Upper lobe of left lung (tissue), 6 donors: ENCODE measurements around the gene MAP3K10. TPM values are rescaled to one million over a fixed set of nuclear protein-coding genes. Genes with fewer than 3 reads are reported as not detected.

Experiments
- ATAC-seq, 2 donors: fragments of 200-7000 bp; cut with Tn5 transposase; one replicate each; pipeline ENCODE4 v1.9.1; 2022; ENCODE audit warnings: mild to moderate bottlenecking in 2 of 2, moderate library complexity in 2 of 2; ENCODE audit not compliant: low FRiP score in 2 of 2
- DNase-seq, 2 donors: peaks; one replicate each; pipeline ENCODE4 v3.0.0-alpha.2; 2019 to 2020
- H3K27ac ChIP-seq, 4 donors: fragments of 200-600 bp; sonication (generic); one replicate each; pipeline ENCODE4 v1.5.1; 2016 to 2019
- H3K27me3 ChIP-seq, 4 donors: fragments of 200-600 bp; sonication (generic); one replicate each; pipeline ENCODE4 v1.5.1; 2017 to 2019
- H3K36me3 ChIP-seq, 4 donors: fragments of 200-600 bp; sonication (generic); one replicate each; pipeline ENCODE4 v1.5.1; 2016 to 2019
- H3K4me1 ChIP-seq, 4 donors: fragments of 200-600 bp; sonication (generic); one replicate each; pipeline ENCODE4 v1.5.1; 2018 to 2019
- H3K4me3 ChIP-seq, 4 donors: fragments of 200-600 bp; sonication (generic); one replicate each; pipeline ENCODE4 v1.5.1; 2017 to 2019; ENCODE audit warnings: mild to moderate bottlenecking in 2 of 4, moderate library complexity in 1 of 4
- H3K9me3 ChIP-seq, 4 donors: fragments of 200-600 bp; sonication (generic); one replicate each; pipeline ENCODE4 v1.5.1; 2018 to 2019
- EP300 ChIP-seq, 4 donors: sonication (generic); formaldehyde crosslinking; IDR thresholded peaks; one replicate each; pipeline ENCODE4 v1.5.1; 2017; ENCODE audit warnings: antibody characterized with exemption in 4 of 4, control low read depth in 2 of 4
- POLR2A ChIP-seq, 4 donors: fragments of 450-650 bp; IDR thresholded peaks; one replicate each; pipeline ENCODE4 v1.5.1; 2016 to 2017; ENCODE audit warnings: antibody characterized with exemption in 4 of 4, mild to moderate bottlenecking in 2 of 4
- POLR2AphosphoS5 ChIP-seq, 2 donors: sonication (generic); formaldehyde crosslinking; IDR thresholded peaks; one replicate each; pipeline ENCODE4 v1.5.1; 2017; ENCODE audit warnings: antibody characterized with exemption in 2 of 2
- WGBS, 2 donors: methylation state at CpG; one replicate each; pipeline ENCODE4 v1.1.5; 2017 to 2018; 5-methylcytosine and 5-hydroxymethylcytosine counted together
- total RNA-seq, 6 donors: library from RNA; depleted of rRNA in 4 of 6; stranded (reverse); fragments of >200 nt in 4 of 6; gene quantifications; one replicate each; pipeline versions ENCODE4 v1.1.0 to v1.2.1, GENCODE V29; 2016 to 2021
- TF ChIP-seq, protein P1 (sequence below), 6 experiments: fragments of 450-650 bp in 4 of 6; fragments of 200-600 bp in 2 of 6; sonication (generic) in 2 of 6; IDR thresholded peaks; one replicate each; pipeline ENCODE4 v1.5.1; 2016 to 2019; ENCODE audit warnings: antibody characterized with exemption in 6 of 6
- donor health status: DM: no; HTN: no; CAD: no; lungs with moderate emphysema.
- donor health status: DM: no; HTN: yes; CAD: no; lungs with severe emphysema.

The MAP3K10 gene
- total RNA-seq, 6 donors from 2014 or later = 9.0 to 56.6 (median 18.4) TPM

- H3K4me1 ChIP-seq = peaks cover 12 to 29% (median 19%) of the 10 kb centered on the region in 4 donors
- TF ChIP-seq POLR2AphosphoS5 (IDR thresholded peaks at IDR 0.05) (no peak), EP300 (IDR thresholded peaks at IDR 0.05) (no peak)
- H3K4me3 ChIP-seq = no peak overlapping the region
- H3K27ac ChIP-seq = no peak overlapping the region
- H3K36me3 ChIP-seq = no peaks in the 10 kb centered on the region
- WGBS, 2 donors = 83 to 85% methylated on average over 4 to 5 of the region's 5 CpGs
- no peak for ATAC-seq
- DNase-seq = no peak
- no peaks in the 10 kb centered on the region for H3K27me3 ChIP-seq
- H3K9me3 ChIP-seq = no peaks in the 10 kb centered on the region
These were observed 1.7 kb downstream of the MAP3K10 start for GRCh38 chr19:40192758-40193586.

- ATAC-seq = no peak
- H3K27ac ChIP-seq = no peak overlapping the region
- WGBS, 2 donors = 85 to 89% methylated on average over 3 of the region's 3 CpGs
- TF ChIP-seq EP300 (IDR thresholded peaks at IDR 0.05) (no peak), POLR2A (IDR thresholded peaks at IDR 0.05) (no peak), POLR2AphosphoS5 (IDR thresholded peaks at IDR 0.05) (no peak)
- TF ChIP-seq, protein P1, sequence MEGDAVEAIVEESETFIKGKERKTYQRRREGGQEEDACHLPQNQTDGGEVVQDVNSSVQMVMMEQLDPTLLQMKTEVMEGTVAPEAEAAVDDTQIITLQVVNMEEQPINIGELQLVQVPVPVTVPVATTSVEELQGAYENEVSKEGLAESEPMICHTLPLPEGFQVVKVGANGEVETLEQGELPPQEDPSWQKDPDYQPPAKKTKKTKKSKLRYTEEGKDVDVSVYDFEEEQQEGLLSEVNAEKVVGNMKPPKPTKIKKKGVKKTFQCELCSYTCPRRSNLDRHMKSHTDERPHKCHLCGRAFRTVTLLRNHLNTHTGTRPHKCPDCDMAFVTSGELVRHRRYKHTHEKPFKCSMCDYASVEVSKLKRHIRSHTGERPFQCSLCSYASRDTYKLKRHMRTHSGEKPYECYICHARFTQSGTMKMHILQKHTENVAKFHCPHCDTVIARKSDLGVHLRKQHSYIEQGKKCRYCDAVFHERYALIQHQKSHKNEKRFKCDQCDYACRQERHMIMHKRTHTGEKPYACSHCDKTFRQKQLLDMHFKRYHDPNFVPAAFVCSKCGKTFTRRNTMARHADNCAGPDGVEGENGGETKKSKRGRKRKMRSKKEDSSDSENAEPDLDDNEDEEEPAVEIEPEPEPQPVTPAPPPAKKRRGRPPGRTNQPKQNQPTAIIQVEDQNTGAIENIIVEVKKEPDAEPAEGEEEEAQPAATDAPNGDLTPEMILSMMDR (IDR thresholded peaks at IDR 0.05) = no peak
- no peak for DNase-seq
- H3K27me3 ChIP-seq = no peaks in the 10 kb centered on the region
- H3K4me3 ChIP-seq = no peak overlapping the region
- no peaks in the 10 kb centered on the region for H3K9me3 ChIP-seq
- peaks cover 12 to 29% (median 19%) of the 10 kb centered on the region in 4 donors for H3K4me1 ChIP-seq
- H3K36me3 ChIP-seq = peaks cover 0 to 3% (median 0%) of the 10 kb centered on the region in 4 donors
These were observed 2.3 kb downstream of the MAP3K10 start for GRCh38 chr19:40193587-40193849.

- WGBS, 2 donors = 97 to 98% methylated on average over 25 to 29 of the region's 29 CpGs
- peaks cover 0 to 5% (median 0%) of the 10 kb centered on the region in 4 donors for H3K4me1 ChIP-seq
- H3K27ac ChIP-seq = no peak overlapping the region
- no peaks in the 10 kb centered on the region for H3K9me3 ChIP-seq
- H3K27me3 ChIP-seq = no peaks in the 10 kb centered on the region
- no peak for TF ChIP-seq EP300 (IDR thresholded peaks at IDR 0.05)
- TF ChIP-seq, protein P1 (IDR thresholded peaks at IDR 0.05) = no peak
- TF ChIP-seq POLR2A (IDR thresholded peaks at IDR 0.05) = no peak
- no peak for TF ChIP-seq POLR2AphosphoS5 (IDR thresholded peaks at IDR 0.05)
- DNase-seq = peak in 1 of 2 donors; percentile 71
- H3K36me3 ChIP-seq = peaks cover 0 to 17% (median 3%) of the 10 kb centered on the region in 4 donors
- no peak for ATAC-seq
- H3K4me3 ChIP-seq = no peak overlapping the region
These were observed 7.2 kb downstream of the MAP3K10 start for GRCh38 chr19:40198272-40198990.

- no peaks in the 10 kb centered on the region for H3K9me3 ChIP-seq
- no peak overlapping the region for H3K4me3 ChIP-seq
- TF ChIP-seq POLR2AphosphoS5 (IDR thresholded peaks at IDR 0.05) = no peak
- TF ChIP-seq, protein P1 (IDR thresholded peaks at IDR 0.05) = no peak
- TF ChIP-seq EP300 (IDR thresholded peaks at IDR 0.05) = no peak
- no peak for TF ChIP-seq POLR2A (IDR thresholded peaks at IDR 0.05)
- no peak overlapping the region for H3K27ac ChIP-seq
- DNase-seq = no peak
- ATAC-seq = no peak
- no peaks in the 10 kb centered on the region for H3K27me3 ChIP-seq
- WGBS, 2 donors = 81 to 85% methylated on average over 8 to 9 of the region's 9 CpGs
- H3K36me3 ChIP-seq = peaks cover 0 to 28% (median 6%) of the 10 kb centered on the region in 4 donors
- H3K4me1 ChIP-seq = no peaks in the 10 kb centered on the region
These were observed 9.3 kb downstream of the MAP3K10 start for GRCh38 chr19:40200341-40201099.

GRCh38 chr19:40204381-40204780 lies 13.2 kb downstream of the MAP3K10 start:
- Histone ChIP-seq H3K9me3 (no peaks in the 10 kb centered on the region), H3K27ac (no peak overlapping the region), H3K4me3 (no peak overlapping the region), H3K27me3 (no peaks in the 10 kb centered on the region), H3K36me3 (peaks cover 0 to 39% (median 9%) of the 10 kb centered on the region in 4 donors), H3K4me1 (peaks cover 0 to 8% (median 5%) of the 10 kb centered on the region in 4 donors)
- 95 to 97% methylated on average over 15 to 16 of the region's 16 CpGs for WGBS, 2 donors
- DNase-seq (peak in 1 of 2 donors; percentile 58), ATAC-seq (peak in 1 of 2 donors; percentile 6)
- TF ChIP-seq, protein P1 (IDR thresholded peaks at IDR 0.05) = no peak
- TF ChIP-seq POLR2A (IDR thresholded peaks at IDR 0.05) (no peak), POLR2AphosphoS5 (IDR thresholded peaks at IDR 0.05) (no peak), EP300 (IDR thresholded peaks at IDR 0.05) (no peak)
